OCI-LY1 (cell line): ENCODE measurements around the gene CC2D2A.

Experiments
- EZH2 ChIP-seq: fragments of 200-600 bp; sonication (generic), shearing (Covaris generic); IDR thresholded peaks from 2 replicates; pipeline ENCODE4 v1.8.0; 2017; ENCODE audit warnings: borderline replicate concordance, mixed run types, mild to moderate bottlenecking, antibody characterized with exemption, low read length, moderate library complexity, mixed read lengths
- TF ChIP-seq, protein P1 (sequence below): fragments of 200-600 bp; sonication (generic), shearing (Covaris generic); IDR thresholded peaks from 2 replicates; pipeline ENCODE4 v1.5.1; 2017; ENCODE audit warnings: mild to moderate bottlenecking, antibody characterized with exemption, low read length, moderate library complexity, mixed read lengths

- no peak for TF ChIP-seq EZH2
- TF ChIP-seq, protein P1, sequence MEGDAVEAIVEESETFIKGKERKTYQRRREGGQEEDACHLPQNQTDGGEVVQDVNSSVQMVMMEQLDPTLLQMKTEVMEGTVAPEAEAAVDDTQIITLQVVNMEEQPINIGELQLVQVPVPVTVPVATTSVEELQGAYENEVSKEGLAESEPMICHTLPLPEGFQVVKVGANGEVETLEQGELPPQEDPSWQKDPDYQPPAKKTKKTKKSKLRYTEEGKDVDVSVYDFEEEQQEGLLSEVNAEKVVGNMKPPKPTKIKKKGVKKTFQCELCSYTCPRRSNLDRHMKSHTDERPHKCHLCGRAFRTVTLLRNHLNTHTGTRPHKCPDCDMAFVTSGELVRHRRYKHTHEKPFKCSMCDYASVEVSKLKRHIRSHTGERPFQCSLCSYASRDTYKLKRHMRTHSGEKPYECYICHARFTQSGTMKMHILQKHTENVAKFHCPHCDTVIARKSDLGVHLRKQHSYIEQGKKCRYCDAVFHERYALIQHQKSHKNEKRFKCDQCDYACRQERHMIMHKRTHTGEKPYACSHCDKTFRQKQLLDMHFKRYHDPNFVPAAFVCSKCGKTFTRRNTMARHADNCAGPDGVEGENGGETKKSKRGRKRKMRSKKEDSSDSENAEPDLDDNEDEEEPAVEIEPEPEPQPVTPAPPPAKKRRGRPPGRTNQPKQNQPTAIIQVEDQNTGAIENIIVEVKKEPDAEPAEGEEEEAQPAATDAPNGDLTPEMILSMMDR = no peak
These were observed 94.2 kb downstream of the CC2D2A start for GRCh38 chr4:15563871-15564270.
